ENCODE measurements around the gene FAM107B. TPM values are rescaled to one million over a fixed set of nuclear protein-coding genes. Genes with fewer than 3 reads are reported as not detected.

FAM107B gene
- total RNA-seq, 4 donors from 2014 or later: 12.3 to 41.3 (median 31.8) TPM

GRCh38 chr10:14683256-14683655 lies 91.4 kb downstream of the FAM107B start:
- Histone ChIP-seq H3K9me3 (no peaks in the 10 kb centered on the region), H3K27ac (no peak overlapping the region), H3K4me1 (peaks cover 0 to 6% of the 10 kb centered on the region in 2 donors), H3K4me3 (replicated peaks in 1 of 3) (no peak overlapping the region), H3K36me3 (no peaks in the 10 kb centered on the region), H3K27me3 (no peaks in the 10 kb centered on the region)
- intact Hi-C loops (cut with DNase I): no loop called here
- WGBS, 2 donors: 44 to 61% methylated on average over 6 of the region's 6 CpGs
- no peak for DNase-seq
- TF ChIP-seq CTCF (IDR thresholded peaks at IDR 0.05): no peak
- TF ChIP-seq POLR2A (IDR thresholded peaks at IDR 0.05): no peak

- intact Hi-C loops (cut with DNase I): no loop called here
- 89 to 94% methylated on average over 7 of the region's 7 CpGs for WGBS, 2 donors
- no peak for DNase-seq
- H3K36me3 ChIP-seq: no peaks in the 10 kb centered on the region
- no peaks in the 10 kb centered on the region for H3K9me3 ChIP-seq
- H3K4me3 ChIP-seq (replicated peaks in 1 of 3): no peak overlapping the region
- TF ChIP-seq POLR2A (IDR thresholded peaks at IDR 0.05) (no peak), CTCF (IDR thresholded peaks at IDR 0.05) (no peak)
- no peak overlapping the region for H3K27ac ChIP-seq
- H3K27me3 ChIP-seq: no peaks in the 10 kb centered on the region
- H3K4me1 ChIP-seq: no peaks in the 10 kb centered on the region
Observed at GRCh38 chr10:14681802-14682201, 92.9 kb downstream of the FAM107B start.

- WGBS, 2 donors: 91 to 92% methylated on average over 5 of the region's 5 CpGs
- Histone ChIP-seq H3K4me1 (no peaks in the 10 kb centered on the region), H3K9me3 (no peaks in the 10 kb centered on the region), H3K36me3 (no peaks in the 10 kb centered on the region), H3K27ac (no peak overlapping the region), H3K27me3 (no peaks in the 10 kb centered on the region), H3K4me3 (replicated peaks in 1 of 3) (no peak overlapping the region)
- no peak for DNase-seq
- intact Hi-C loops (cut with DNase I): no loop called here
- TF ChIP-seq CTCF (IDR thresholded peaks at IDR 0.05) (no peak), POLR2A (IDR thresholded peaks at IDR 0.05) (no peak)
Observed at GRCh38 chr10:14681305-14681704, 93.4 kb downstream of the FAM107B start.

GRCh38 chr10:14678637-14679036 lies 96.1 kb downstream of the FAM107B start:
- TF ChIP-seq POLR2A (IDR thresholded peaks at IDR 0.05): no peak
- TF ChIP-seq CTCF (IDR thresholded peaks at IDR 0.05): no peak
- H3K4me1 ChIP-seq: no peaks in the 10 kb centered on the region
- H3K9me3 ChIP-seq: no peaks in the 10 kb centered on the region
- WGBS, 2 donors: 91 to 96% methylated on average over 3 of the region's 3 CpGs
- no peaks in the 10 kb centered on the region for H3K27me3 ChIP-seq
- no peak for DNase-seq
- no peak overlapping the region for H3K27ac ChIP-seq
- H3K4me3 ChIP-seq (replicated peaks in 1 of 3): no peak overlapping the region
- no peaks in the 10 kb centered on the region for H3K36me3 ChIP-seq
- intact Hi-C loops (cut with DNase I): no loop called here

- 82 to 85% methylated on average over 3 of the region's 3 CpGs for WGBS, 2 donors
- Histone ChIP-seq H3K4me3 (replicated peaks in 1 of 3) (no peak overlapping the region), H3K4me1 (no peaks in the 10 kb centered on the region), H3K9me3 (no peaks in the 10 kb centered on the region), H3K27me3 (no peaks in the 10 kb centered on the region), H3K27ac (no peak overlapping the region), H3K36me3 (no peaks in the 10 kb centered on the region)
- DNase-seq: no peak
- TF ChIP-seq CTCF (IDR thresholded peaks at IDR 0.05): no peak
- TF ChIP-seq POLR2A (IDR thresholded peaks at IDR 0.05): no peak
- intact Hi-C loops (cut with DNase I): no loop called here
Observed at GRCh38 chr10:14676732-14677131, 98.0 kb downstream of the FAM107B start.

All from thyroid gland (tissue), 4 donors.